ENCODE measurements around the gene COL6A1. TPM values are rescaled to one million over a fixed set of nuclear protein-coding genes. Genes with fewer than 3 reads are reported as not detected.

Gene COL6A1, protein sequence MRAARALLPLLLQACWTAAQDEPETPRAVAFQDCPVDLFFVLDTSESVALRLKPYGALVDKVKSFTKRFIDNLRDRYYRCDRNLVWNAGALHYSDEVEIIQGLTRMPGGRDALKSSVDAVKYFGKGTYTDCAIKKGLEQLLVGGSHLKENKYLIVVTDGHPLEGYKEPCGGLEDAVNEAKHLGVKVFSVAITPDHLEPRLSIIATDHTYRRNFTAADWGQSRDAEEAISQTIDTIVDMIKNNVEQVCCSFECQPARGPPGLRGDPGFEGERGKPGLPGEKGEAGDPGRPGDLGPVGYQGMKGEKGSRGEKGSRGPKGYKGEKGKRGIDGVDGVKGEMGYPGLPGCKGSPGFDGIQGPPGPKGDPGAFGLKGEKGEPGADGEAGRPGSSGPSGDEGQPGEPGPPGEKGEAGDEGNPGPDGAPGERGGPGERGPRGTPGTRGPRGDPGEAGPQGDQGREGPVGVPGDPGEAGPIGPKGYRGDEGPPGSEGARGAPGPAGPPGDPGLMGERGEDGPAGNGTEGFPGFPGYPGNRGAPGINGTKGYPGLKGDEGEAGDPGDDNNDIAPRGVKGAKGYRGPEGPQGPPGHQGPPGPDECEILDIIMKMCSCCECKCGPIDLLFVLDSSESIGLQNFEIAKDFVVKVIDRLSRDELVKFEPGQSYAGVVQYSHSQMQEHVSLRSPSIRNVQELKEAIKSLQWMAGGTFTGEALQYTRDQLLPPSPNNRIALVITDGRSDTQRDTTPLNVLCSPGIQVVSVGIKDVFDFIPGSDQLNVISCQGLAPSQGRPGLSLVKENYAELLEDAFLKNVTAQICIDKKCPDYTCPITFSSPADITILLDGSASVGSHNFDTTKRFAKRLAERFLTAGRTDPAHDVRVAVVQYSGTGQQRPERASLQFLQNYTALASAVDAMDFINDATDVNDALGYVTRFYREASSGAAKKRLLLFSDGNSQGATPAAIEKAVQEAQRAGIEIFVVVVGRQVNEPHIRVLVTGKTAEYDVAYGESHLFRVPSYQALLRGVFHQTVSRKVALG
- 48.0 TPM for total RNA-seq

GRCh38 chr21:45981151-45982091, at the start of gene COL6A1:
TSS of gene COL6A1 (plus strand) at chr21:45981770. CDS start at chr21:45981851, 81 bp downstream.
- ATAC-seq = peak; percentile 81

GRCh38 chr21:45932922-45933502, 48.6 kb upstream of the COL6A1 start:
- ATAC-seq = no peak
- no peak for DNase-seq (ENCODE audit: low spot score)

More at GRCh38 chr21:45981151-45982091, at the start of gene COL6A1:
- peak; percentile 72 for DNase-seq (ENCODE audit: low spot score)

DNA sequence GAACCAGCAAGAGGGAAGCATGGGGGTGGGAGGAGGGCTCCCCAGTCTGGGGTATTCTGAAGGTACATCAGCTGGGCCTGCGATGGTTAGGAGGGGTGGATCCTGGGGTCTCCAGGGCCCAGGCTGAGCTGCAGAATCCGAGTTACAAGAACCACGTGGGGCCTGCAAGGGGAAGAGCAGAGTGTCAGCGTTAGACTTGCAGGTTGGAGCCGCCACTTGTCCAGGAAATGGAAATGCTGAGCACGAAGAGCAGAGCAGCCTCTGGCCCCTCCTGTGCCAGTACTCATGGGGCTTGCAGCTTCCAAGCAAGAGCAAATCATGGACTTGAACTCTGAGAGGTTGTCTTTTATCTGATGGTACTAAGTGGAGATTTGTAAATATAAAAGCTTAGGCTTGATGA, 47.5 kb upstream of the COL6A1 start:
- DNase-seq (ENCODE audit: low spot score) (no peak), ATAC-seq (no peak)

GRCh38 chr21:45934554-45934953, 47.0 kb upstream of the COL6A1 start:
- no peak for ATAC-seq
- no peak for DNase-seq (ENCODE audit: low spot score)

- DNase-seq (ENCODE audit: low spot score) (no peak), ATAC-seq (no peak)
Observed at GRCh38 chr21:45935628-45936027, 45.9 kb upstream of the COL6A1 start.

DNA sequence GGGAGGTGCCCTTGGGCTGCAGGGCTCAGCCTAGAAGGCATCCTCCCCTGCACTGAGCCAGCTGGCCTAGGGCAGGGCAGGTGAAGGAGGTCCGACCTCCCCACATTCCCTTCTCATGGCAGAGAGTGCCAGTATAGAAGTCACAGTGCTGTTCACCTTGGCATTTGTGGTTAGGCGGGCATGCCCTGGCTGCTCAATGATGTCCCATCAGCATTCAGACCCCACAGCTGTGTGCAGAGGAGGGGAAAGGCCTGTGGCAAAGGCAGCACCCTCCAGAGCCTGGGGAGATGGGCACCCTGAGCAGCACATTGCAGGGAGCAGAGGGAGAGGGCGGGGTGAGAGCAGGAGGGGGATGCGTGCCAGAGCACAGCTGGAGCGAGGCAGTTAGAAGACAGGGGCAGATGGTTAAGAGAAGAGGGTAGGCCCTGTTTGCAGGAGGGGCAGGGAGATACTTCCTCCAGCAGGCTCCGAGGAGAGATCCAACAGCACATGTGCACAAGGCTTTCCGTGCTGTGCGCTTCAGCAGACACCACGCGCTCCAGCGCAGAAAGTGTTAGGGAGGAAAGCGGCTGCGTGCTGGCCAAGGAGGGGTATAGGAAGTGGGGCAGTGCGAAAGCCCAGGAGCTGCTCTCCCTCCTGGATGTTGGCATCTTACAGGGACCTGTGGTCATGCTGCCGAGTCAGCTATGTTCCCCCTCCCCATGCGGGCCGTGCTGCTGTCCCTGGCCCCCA, 43.7 kb upstream of the COL6A1 start:
- no peak for DNase-seq (ENCODE audit: low spot score)

DNA sequence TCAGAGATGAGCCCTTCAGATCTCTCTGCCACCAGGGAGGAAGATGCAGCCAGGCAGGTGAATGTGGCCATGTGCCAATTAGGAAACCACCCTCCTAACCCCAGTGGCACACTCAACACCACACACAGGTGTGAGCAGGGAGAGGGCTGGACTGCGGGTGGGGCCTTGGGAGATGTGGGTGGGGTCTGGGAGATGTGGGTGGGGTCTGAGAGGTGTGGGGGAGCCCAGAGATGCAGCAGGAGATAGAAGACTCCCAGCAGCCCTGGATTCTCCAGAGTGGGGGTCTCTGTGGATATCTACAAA, 43.2 kb upstream of the COL6A1 start:
- DNase-seq (ENCODE audit: low spot score) = no peak
- no peak for ATAC-seq

More for the DNA sequence above, 43.7 kb upstream of the COL6A1 start:
- no peak for ATAC-seq

- no peak for DNase-seq (ENCODE audit: low spot score)
- no peak for ATAC-seq
Observed at GRCh38 chr21:45938811-45939520, 42.6 kb upstream of the COL6A1 start.

- ATAC-seq (no peak), DNase-seq (ENCODE audit: low spot score) (no peak)
Observed at GRCh38 chr21:45939521-45940045, 42.0 kb upstream of the COL6A1 start.

DNA sequence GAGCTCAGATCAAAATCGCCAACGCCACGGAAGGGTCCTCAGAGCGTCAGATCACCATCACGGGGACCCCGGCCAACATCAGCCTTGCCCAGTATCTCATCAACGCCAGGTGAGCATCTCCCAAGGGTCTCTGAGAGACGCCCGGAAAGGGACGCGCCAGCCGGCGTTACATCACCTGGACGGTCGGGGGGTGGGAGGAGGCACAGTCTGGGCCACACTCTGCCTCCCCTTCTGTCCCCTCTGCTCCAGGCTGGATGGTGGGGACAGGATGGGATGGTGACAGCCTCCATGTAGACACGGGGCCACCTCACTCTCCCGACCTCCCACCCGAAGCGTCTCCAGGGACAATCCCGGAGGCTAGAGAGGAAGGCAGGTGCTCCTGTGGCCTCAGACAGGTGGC, 41.5 kb upstream of the COL6A1 start:
- DNase-seq (ENCODE audit: low spot score) (no peak), ATAC-seq (no peak)

DNA sequence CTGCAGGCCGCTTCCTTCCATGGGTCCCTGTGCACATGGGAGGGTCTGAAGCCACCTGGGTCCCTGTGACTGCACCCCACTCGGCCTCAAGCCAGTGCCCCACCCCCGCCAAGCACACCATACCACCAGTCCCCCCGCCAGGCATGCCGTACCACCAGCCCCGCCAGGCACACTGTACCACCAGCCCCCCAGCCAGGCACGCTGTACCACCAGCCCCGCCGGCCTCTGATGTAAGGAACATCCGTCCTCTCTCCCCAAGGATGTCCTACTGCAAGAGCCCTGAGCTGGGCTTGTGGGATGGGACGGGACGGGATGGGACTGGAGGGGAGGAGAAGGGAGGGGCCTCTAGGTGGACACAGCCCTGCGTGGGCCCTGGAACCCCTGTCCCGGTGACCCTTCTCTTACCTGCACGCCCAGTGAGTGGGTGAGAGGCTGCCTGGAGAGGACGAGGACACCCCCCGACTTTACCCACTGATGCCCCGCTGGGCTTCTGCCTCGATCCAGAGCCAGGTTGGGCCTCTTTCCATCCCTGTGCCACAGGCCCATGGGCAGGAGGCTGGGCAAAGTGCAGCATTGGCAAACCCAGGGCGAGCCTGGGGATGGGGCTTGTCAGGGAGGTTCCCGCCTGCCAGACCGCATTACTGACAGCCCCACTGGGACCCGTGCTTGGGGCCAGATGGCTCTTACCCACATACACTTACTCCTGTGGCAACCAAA, 40.8 kb upstream of the COL6A1 start:
- no peak for DNase-seq (ENCODE audit: low spot score)

DNA sequence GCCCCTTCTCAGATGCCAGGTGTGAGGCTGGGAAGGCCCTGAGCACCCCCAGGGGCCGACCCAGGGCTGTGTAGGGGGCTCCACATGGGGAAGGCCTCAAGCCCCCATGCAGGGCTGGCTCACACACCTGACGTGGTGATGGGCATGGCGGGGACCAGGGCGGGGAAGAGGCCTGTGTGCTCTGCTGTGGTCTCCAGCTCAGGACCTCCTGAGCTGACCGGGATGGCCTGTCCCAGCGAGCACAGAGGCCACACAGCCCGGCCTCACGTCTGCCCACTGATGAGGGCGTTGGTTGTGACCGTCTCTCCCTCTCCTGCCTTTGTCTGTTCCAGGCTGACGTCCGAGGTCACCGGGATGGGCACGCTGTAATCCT, 40.2 kb upstream of the COL6A1 start:
- DNase-seq (ENCODE audit: low spot score) = no peak
- ATAC-seq = no peak

More for the DNA sequence above, 40.8 kb upstream of the COL6A1 start:
- no peak for ATAC-seq

DNA sequence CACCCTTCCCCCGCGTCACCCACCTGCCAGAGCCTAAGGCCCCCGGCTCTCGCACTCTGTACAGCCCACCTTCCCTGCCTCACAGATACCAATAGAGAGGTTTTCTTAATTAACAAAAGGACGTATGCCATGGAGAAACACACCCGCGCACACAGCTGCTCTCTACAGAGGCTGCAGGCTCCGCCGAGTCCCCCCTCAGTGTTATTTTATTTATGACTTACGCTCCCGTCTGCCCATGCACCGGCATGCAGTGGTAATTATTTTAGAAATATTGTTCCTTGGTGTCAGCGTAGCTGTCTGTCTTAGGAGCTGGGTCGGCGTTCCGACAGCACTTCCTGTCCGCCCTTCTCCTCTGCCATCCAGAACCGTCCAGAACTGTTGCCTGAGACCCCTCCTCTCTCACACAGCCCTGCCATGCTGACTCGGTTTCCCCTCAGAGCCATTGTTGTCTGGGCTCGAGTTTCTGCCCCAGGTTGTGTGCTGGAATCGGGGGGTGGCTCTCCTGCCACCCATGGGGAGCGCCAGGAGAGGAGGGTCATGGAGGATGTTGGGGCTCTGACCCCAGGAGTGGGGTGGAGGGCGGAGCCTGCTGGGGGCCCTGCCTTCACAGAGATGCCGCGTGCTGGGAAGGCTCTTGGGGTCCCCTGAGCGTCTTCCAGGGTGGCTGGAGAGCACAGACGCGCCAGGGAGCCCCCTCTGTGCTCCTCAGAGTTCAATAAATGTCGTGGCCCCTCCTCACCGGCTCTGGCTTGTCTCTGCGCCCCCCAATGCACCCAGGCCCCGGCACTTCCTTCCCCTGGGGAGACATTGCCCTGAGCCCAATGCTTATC, 39.6 kb upstream of the COL6A1 start:
- ATAC-seq (no peak), DNase-seq (ENCODE audit: low spot score) (no peak)

GRCh38 chr21:45942755-45943629, 38.6 kb upstream of the COL6A1 start:
- DNase-seq (ENCODE audit: low spot score) = no peak
- no peak for ATAC-seq

- ATAC-seq (no peak), DNase-seq (ENCODE audit: low spot score) (no peak)
Observed at GRCh38 chr21:45943630-45944540, 37.7 kb upstream of the COL6A1 start.

Measured in left lobe of liver (tissue), 2 donors.